K562 (cell line): Measurements from ENCODE around the gene IQCK. TPM values are rescaled to one million over a fixed set of nuclear protein-coding genes. Genes with fewer than 3 reads are reported as not detected.

Experiments used
- ATAC-seq: fragments of 200-7000 bp; cut with Tn5 transposase; 3 replicates; pipeline ENCODE4 v1.9.1; 2020; ENCODE audit warnings: moderate library complexity
- BruUV-seq: library from RNA; stranded (reverse); fragments of 400-500 nt; replicated peaks from 2 replicates; lab custom pipeline; 2021; lab: Mats Ljungman, UMichigan
- CTCF ChIA-PET: fragments of 300-600 bp; formaldehyde crosslinking; extraction: SDS; loops from one replicate; lab custom pipeline; 2021; ENCODE audit warnings: low intra/inter-chr PET ratio; lab: Yijun Ruan, JAX
- POLR2A ChIA-PET: fragments of 300-600, 350-650 bp; sonication (Branson Sonifier 250); formaldehyde crosslinking; extraction: SDS; loops from one replicate; lab custom pipeline; 2021; ENCODE audit warnings: antibody characterized with exemption, inconsistent platforms; lab: Yijun Ruan, JAX
- DNase-seq, 4 experiments: peaks; one replicate each; pipeline versions ENCODE4 v3.0.0 to v3.0.0-alpha.2; 2011 to 2018; ENCODE audit warnings: low spot score in 3 of 4, mixed read lengths in 3 of 4; ENCODE audit errors: extremely low read depth in 1 of 4
- FAIRE-seq: peaks from 2 replicates; lab custom pipeline; 2011; peaks lifted over from hg19 to GRCh38; lab: Jason Lieb, UNC
- H2AFZ ChIP-seq: 2 replicates; pipeline ENCODE4 v1.6.0; 2011; ENCODE audit warnings: low read depth, low read length, control low read depth, inconsistent platforms
- H3K27ac ChIP-seq: fragments of 200-600 bp; 3 replicates; pipeline ENCODE4 v1.8.0; 2011; ENCODE audit warnings: low read depth, mild to moderate bottlenecking, control low read depth, inconsistent platforms, low read length, moderate library complexity, mixed read lengths; ENCODE audit errors: extremely low read depth
- H3K27me3 ChIP-seq, 2 experiments: fragments of 300-600 bp in 1 of 2; 2 replicates in 1 of 2; 3 replicates in 1 of 2; pipeline versions ENCODE4 v1.6.0 to v1.8.0; 2011; ENCODE audit warnings: inconsistent platforms in 2 of 2, low read length in 2 of 2, mild to moderate bottlenecking in 1 of 2, mixed read lengths in 1 of 2, moderate library complexity in 1 of 2; ENCODE audit not compliant: control insufficient read depth in 2 of 2, insufficient read depth in 2 of 2
- H3K36me3 ChIP-seq: fragments of 300-600 bp; 3 replicates; pipeline ENCODE4 v1.8.0; 2011; ENCODE audit warnings: mild to moderate bottlenecking, low read length, inconsistent platforms; ENCODE audit not compliant: control insufficient read depth, insufficient read depth
- H3K4me1 ChIP-seq, 2 experiments: fragments of 200-600 bp in 1 of 2; replicated peaks in 1 of 2; 2 replicates in 1 of 2; 3 replicates in 1 of 2; pipeline versions ENCODE4 v1.5.1 to v1.8.0; 2011; ENCODE audit warnings: inconsistent platforms in 2 of 2, low read length in 2 of 2, mild to moderate bottlenecking in 1 of 2, mixed read lengths in 1 of 2, moderate library complexity in 1 of 2; ENCODE audit not compliant: control insufficient read depth in 2 of 2, insufficient read depth in 2 of 2
- H3K4me2 ChIP-seq: 2 replicates; pipeline ENCODE4 v1.6.1; 2011; ENCODE audit warnings: low read length, control low read depth, inconsistent platforms, mixed read lengths; ENCODE audit not compliant: insufficient read depth
- H3K4me3 ChIP-seq: fragments of 200-600 bp; sonication (generic), shearing (Covaris generic); 2 replicates; pipeline ENCODE4 v1.5.1; 2016; ENCODE audit warnings: control low read depth, inconsistent platforms
- H3K79me2 ChIP-seq: fragments of 200-600 bp; 3 replicates; pipeline ENCODE4 v1.8.0; 2011; ENCODE audit warnings: low read length, inconsistent platforms; ENCODE audit not compliant: control insufficient read depth, insufficient read depth
- H3K9ac ChIP-seq, 2 experiments: 2 replicates each; pipeline versions ENCODE4 v1.6.0 to v1.6.1; 2011; ENCODE audit warnings: low read depth in 2 of 2, low read length in 2 of 2, control low read depth in 1 of 2, inconsistent platforms in 1 of 2, mild to moderate bottlenecking in 1 of 2, mixed read lengths in 1 of 2; ENCODE audit not compliant: insufficient read depth in 1 of 2
- H3K9me1 ChIP-seq: one replicate; pipeline ENCODE4 v1.6.0; 2011; ENCODE audit warnings: inconsistent platforms, mild to moderate bottlenecking, low read length, moderate library complexity; ENCODE audit not compliant: control insufficient read depth, insufficient read depth
- H3K9me3 ChIP-seq: replicated peaks from 2 replicates; pipeline ENCODE4 v1.5.1; 2011; ENCODE audit warnings: low read depth, low read length, inconsistent platforms; ENCODE audit not compliant: control insufficient read depth, insufficient read depth
- H4K20me1 ChIP-seq: replicated peaks from 2 replicates; pipeline ENCODE4 v1.6.1; 2011; ENCODE audit warnings: low read length, inconsistent platforms, mixed read lengths; ENCODE audit not compliant: control insufficient read depth, insufficient read depth
- EHMT2 ChIP-seq: fragments of 450-650 bp; IDR thresholded peaks from 2 replicates; pipeline ENCODE4 v1.6.1; 2018; ENCODE audit warnings: antibody characterized with exemption
- HNRNPUL1 ChIP-seq: fragments of 200-400 bp; formaldehyde crosslinking; IDR thresholded peaks from 2 replicates; pipeline ENCODE4 v1.6.1; 2017; ENCODE audit warnings: low read length
- IRF2 ChIP-seq: sonication (generic); formaldehyde crosslinking; IDR thresholded peaks from 2 replicates; pipeline ENCODE4 v1.8.1; 2022; ENCODE audit warnings: mild to moderate bottlenecking, missing genetic modification reagents
- NFATC3 ChIP-seq: fragments of 450-650 bp; IDR thresholded peaks from 2 replicates; pipeline ENCODE4 v1.6.1; 2017; ENCODE audit warnings: mild to moderate bottlenecking
- POLR2G ChIP-seq: fragments of 200-400 bp; formaldehyde crosslinking; IDR thresholded peaks from 2 replicates; pipeline ENCODE4 v1.6.1; 2017; ENCODE audit warnings: low read depth, mild to moderate bottlenecking, antibody characterized with exemption, low read length, moderate library complexity
- RBM25 ChIP-seq: fragments of 200-400 bp; formaldehyde crosslinking; IDR thresholded peaks from 2 replicates; pipeline ENCODE4 v1.6.1; 2018; ENCODE audit warnings: low read length, low read depth, moderate library complexity; ENCODE audit not compliant: severe bottlenecking
- SMC3 ChIP-seq: conservative IDR thresholded peaks from 2 replicates; pipeline ENCODE4 v1.6.1; 2011; ENCODE audit warnings: low read depth, low read length, improper control_type of control experiment; ENCODE audit not compliant: insufficient read depth
- ZC3H11A ChIP-seq: IDR thresholded peaks from 2 replicates; pipeline ENCODE4 v1.6.1; 2012; ENCODE audit warnings: low read depth, low read length, improper control_type of control experiment
- ZNF232 ChIP-seq: sonication (generic); formaldehyde crosslinking; IDR thresholded peaks from 2 replicates; pipeline ENCODE4 v1.8.0; 2022; ENCODE audit warnings: mild to moderate bottlenecking, missing genetic modification reagents
- WGBS: fragments of 100-300 bp; shearing (Covaris generic); methylation state at CpG from one replicate; pipeline ENCODE4 v1.1.6; 2016; ENCODE audit warnings: low coverage, mixed read lengths; ENCODE audit not compliant: insufficient coverage; ENCODE audit errors: missing lambda C conversion rate; 5-methylcytosine and 5-hydroxymethylcytosine counted together
- in situ Hi-C: fragments of 300-500 bp; cut with MboI; formaldehyde crosslinking; loops from 4 replicates; pipeline ENCODE4 v1.15.0; 2018; ENCODE audit warnings: inconsistent platforms, mixed read lengths
- intact Hi-C: fragments of 100-400 bp; cut with micrococcal nuclease; formaldehyde crosslinking; loops from 2 replicates; pipeline ENCODE4 v1.14.2; 2022
- polyA plus RNA-seq, 8 experiments: library from polyadenylated mRNA; depleted of rRNA in 4 of 8; stranded (reverse) in 5 of 8; unstranded in 3 of 8; fragments of >200 nt; fragmentation: Nextera tagmentation in 2 of 8; fragmentation: Illumina TruSeq in 1 of 8; extraction: Ambion mirVana in 2 of 8; extraction: Trizol in 1 of 8; gene quantifications; 2 replicates each; pipeline versions ENCODE4 v1.2.1 to v1.2.3, GENCODE V29; 2011 to 2014; ENCODE audit warnings: inconsistent platforms in 1 of 8, missing spikeins in 1 of 8
- total RNA-seq, 7 experiments: library from RNA; depleted of rRNA in 6 of 7; stranded (reverse); fragments of >200 nt in 6 of 7; fragmentation: Illumina TruSeq in 2 of 7; extraction: Trizol in 2 of 7; gene quantifications; 2 replicates each; pipeline versions ENCODE4 v1.2.1 to v1.2.3, GENCODE V29; 2011 to 2021; ENCODE audit warnings: low replicate concordance in 1 of 7
- TF ChIP-seq, protein P1 (sequence below), 3 experiments: fragments of 200-800 bp in 1 of 3; sonication (Bioruptor generic) in 1 of 3; sonication (generic) in 1 of 3; formaldehyde crosslinking in 1 of 3; IDR thresholded peaks; 2 replicates each; pipeline versions ENCODE4 v1.6.1 to v1.8.0; 2016 to 2022; ENCODE audit warnings: mild to moderate bottlenecking in 2 of 3, missing compliant biosample characterization in 2 of 3, missing genetic modification characterization in 2 of 3, missing genetic modification reagents in 1 of 3
- TF ChIP-seq, protein P2 (sequence below), 3 experiments: fragments of 200-800 bp in 1 of 3; fragments of 250-450 bp in 1 of 3; fragments of 450-650 bp in 1 of 3; sonication (Bioruptor Pico) in 1 of 3; sonication (Bioruptor generic) in 1 of 3; formaldehyde crosslinking in 1 of 3; IDR thresholded peaks; 2 replicates each; pipeline versions ENCODE4 v1.6.1 to v1.8.0; 2016 to 2022; ENCODE audit warnings: mild to moderate bottlenecking in 2 of 3, missing genetic modification characterization in 2 of 3, missing compliant biosample characterization in 1 of 3, moderate library complexity in 1 of 3
- TF ChIP-seq, protein P3 (sequence below): sonication (generic); formaldehyde crosslinking; IDR thresholded peaks from 2 replicates; pipeline ENCODE4 v1.9.0; 2022; ENCODE audit warnings: mild to moderate bottlenecking, missing genetic modification reagents
- TF ChIP-seq, protein P4 (sequence below): sonication (generic); formaldehyde crosslinking; IDR thresholded peaks from 2 replicates; pipeline ENCODE4 v1.8.0; 2022; ENCODE audit warnings: mild to moderate bottlenecking, missing genetic modification reagents

Gene IQCK
- total and polyA plus RNA-seq, 9 of the 15 experiments (the other 6 are each of a cell fraction or from before 2014, with no cell fraction given): 5.2 to 12.2 (median 7.3) TPM

DNA sequence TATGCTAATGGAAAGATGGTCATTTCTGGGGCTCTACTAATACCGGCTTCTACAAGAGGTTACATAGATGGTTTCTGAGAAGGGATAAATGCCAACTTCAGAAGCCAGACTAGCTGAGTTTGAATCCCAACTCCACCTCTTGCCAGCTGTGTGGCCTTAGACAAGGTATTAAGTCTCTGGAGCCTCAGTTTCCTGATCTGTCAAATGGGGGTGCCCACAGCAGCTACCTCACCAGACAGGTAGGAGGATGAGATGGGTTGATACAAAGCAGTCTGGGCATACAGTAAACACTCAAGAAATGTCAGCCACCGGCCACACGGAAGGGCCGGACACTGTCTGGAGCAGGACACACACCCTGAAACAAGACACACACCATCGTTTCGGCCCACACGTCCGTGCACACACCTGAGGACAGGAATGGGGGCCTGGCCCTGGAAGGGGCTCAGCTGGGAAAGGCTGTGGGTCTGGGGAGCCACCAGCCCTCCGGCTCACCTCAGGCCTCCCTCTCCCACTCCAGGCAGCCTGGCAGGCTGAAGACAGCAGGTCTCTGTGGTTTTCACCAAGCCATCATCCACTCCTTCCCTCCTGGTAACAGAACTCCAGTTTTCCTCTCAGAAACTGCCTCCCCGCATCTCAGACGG, 5.5 kb upstream of the IQCK start:
- POLR2A ChIA-PET: interaction anchor here (0.6 to 1.1 kb wide), 3 partner anchors 9 to 56 kb away, joined by 3 to 5 read pairs (median 4); no protein-coding TSS in a partner anchor
- Histone ChIP-seq H3K27me3 (no peaks in the 10 kb centered on the region), H3K4me1 (peaks cover 32 to 46% of the 10 kb centered on the region in 2 experiments; a peak in 4 of 5 replicates), H3K79me2 (peaks cover 81% of the 10 kb centered on the region), H3K4me3 (no peak overlapping the region), H3K9ac (peak overlapping the region in 1 of 2 experiments; percentile 73; a peak in 1 of 4 replicates), H4K20me1 (peaks cover 36% of the 10 kb centered on the region; the same call in 1 of the 2 replicates), H2AFZ (no peak overlapping the region), H3K9me1 (peaks cover 11% of the 10 kb centered on the region), H3K27ac (no peak overlapping the region), H3K4me2 (no peak overlapping the region), H3K9me3 (no peaks in the 10 kb centered on the region), H3K36me3 (peaks cover 85% of the 10 kb centered on the region)
- FAIRE-seq (no peak), ATAC-seq (no peak), DNase-seq (no peak)
- WGBS: 95% methylated on average over 8 of the region's 11 CpGs
- CTCF ChIA-PET: no interaction called here
- no TSS peak for BruUV-seq
- in situ Hi-C loops: no loop called here
- intact Hi-C loops: no loop called here
- TF ChIP-seq SMC3 (no peak), HNRNPUL1 (no peak), ZC3H11A (no peak), NFATC3 (no peak), RBM25 (peak; percentile 57), EHMT2 (no peak), POLR2G (0 out of 2 replicates have a peak, but pooled peaks have one; percentile 17), IRF2 (no peak), ZNF232 (CRISPR knock-in tag) (no peak)
- TF ChIP-seq, protein P1, sequence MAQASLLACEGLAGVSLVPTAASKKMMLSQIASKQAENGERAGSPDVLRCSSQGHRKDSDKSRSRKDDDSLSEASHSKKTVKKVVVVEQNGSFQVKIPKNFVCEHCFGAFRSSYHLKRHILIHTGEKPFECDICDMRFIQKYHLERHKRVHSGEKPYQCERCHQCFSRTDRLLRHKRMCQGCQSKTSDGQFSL (CRISPR knock-in tag; IDR thresholded peaks at IDR 0.05): no peak
- TF ChIP-seq, protein P1 (tag; IDR thresholded peaks at IDR 0.05): no peak
- TF ChIP-seq, protein P2, sequence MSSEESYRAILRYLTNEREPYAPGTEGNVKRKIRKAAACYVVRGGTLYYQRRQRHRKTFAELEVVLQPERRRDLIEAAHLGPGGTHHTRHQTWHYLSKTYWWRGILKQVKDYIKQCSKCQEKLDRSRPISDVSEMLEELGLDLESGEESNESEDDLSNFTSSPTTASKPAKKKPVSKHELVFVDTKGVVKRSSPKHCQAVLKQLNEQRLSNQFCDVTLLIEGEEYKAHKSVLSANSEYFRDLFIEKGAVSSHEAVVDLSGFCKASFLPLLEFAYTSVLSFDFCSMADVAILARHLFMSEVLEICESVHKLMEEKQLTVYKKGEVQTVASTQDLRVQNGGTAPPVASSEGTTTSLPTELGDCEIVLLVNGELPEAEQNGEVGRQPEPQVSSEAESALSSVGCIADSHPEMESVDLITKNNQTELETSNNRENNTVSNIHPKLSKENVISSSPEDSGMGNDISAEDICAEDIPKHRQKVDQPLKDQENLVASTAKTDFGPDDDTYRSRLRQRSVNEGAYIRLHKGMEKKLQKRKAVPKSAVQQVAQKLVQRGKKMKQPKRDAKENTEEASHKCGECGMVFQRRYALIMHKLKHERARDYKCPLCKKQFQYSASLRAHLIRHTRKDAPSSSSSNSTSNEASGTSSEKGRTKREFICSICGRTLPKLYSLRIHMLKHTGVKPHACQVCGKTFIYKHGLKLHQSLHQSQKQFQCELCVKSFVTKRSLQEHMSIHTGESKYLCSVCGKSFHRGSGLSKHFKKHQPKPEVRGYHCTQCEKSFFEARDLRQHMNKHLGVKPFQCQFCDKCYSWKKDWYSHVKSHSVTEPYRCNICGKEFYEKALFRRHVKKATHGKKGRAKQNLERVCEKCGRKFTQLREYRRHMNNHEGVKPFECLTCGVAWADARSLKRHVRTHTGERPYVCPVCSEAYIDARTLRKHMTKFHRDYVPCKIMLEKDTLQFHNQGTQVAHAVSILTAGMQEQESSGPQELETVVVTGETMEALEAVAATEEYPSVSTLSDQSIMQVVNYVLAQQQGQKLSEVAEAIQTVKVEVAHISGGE (CRISPR knock-in tag; IDR thresholded peaks at IDR 0.05): no peak
- TF ChIP-seq, protein P3, sequence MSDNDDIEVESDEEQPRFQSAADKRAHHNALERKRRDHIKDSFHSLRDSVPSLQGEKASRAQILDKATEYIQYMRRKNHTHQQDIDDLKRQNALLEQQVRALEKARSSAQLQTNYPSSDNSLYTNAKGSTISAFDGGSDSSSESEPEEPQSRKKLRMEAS (CRISPR knock-in tag): no peak
- TF ChIP-seq, protein P4, sequence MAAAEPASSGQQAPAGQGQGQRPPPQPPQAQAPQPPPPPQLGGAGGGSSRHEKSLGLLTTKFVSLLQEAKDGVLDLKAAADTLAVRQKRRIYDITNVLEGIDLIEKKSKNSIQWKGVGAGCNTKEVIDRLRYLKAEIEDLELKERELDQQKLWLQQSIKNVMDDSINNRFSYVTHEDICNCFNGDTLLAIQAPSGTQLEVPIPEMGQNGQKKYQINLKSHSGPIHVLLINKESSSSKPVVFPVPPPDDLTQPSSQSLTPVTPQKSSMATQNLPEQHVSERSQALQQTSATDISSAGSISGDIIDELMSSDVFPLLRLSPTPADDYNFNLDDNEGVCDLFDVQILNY: no peak
